SU-DHL-6 (cell line): Measurements from ENCODE around the gene LSM7.
"Not testable (repeated sequence)": the region's sequence is repeated elsewhere in the genome, so short reads cannot be mapped to it uniquely, and the experiment has no call there.

Experiments
- H2AFZ ChIP-seq: fragments of 200-600 bp; sonication (generic); 2 replicates; pipeline ENCODE4 v1.6.1; 2014; ENCODE audit warnings: low read depth, mild to moderate bottlenecking, moderate library complexity, mixed read lengths, antibody characterized with exemption, low read length; ENCODE audit not compliant: severe bottlenecking
- H3F3A ChIP-seq: fragments of 200-600 bp; shearing (Covaris generic); 2 replicates; pipeline ENCODE4 v1.6.0; 2016; ENCODE audit warnings: antibody characterized with exemption, mild to moderate bottlenecking; ENCODE audit not compliant: insufficient read depth
- H3K27ac ChIP-seq: fragments of 200-600 bp; sonication (generic); 2 replicates; pipeline ENCODE4 v1.5.1; 2016; ENCODE audit warnings: low read depth, mild to moderate bottlenecking, low read length, moderate library complexity, mixed read lengths
- H3K27me3 ChIP-seq: fragments of 200-600 bp; sonication (generic), shearing (Covaris generic); 2 replicates; pipeline ENCODE4 v1.6.0; 2014; ENCODE audit warnings: mild to moderate bottlenecking, low read length
- H3K36me3 ChIP-seq: fragments of 200-600 bp; sonication (generic); 2 replicates; pipeline ENCODE4 v1.6.1; 2014; ENCODE audit warnings: mild to moderate bottlenecking, low read length, mixed read lengths
- H3K4me2 ChIP-seq: fragments of 300-600, 200-600 bp; shearing (Covaris generic), sonication (generic); 2 replicates; pipeline ENCODE4 v1.6.0; 2014; ENCODE audit warnings: low read length, low read depth, mild to moderate bottlenecking; ENCODE audit not compliant: poor library complexity, severe bottlenecking
- H3K4me3 ChIP-seq: fragments of 200-600 bp; sonication (generic); 2 replicates; pipeline ENCODE4 v1.5.1; 2014; ENCODE audit warnings: antibody characterized with exemption, low read length, mild to moderate bottlenecking, mixed read lengths; ENCODE audit not compliant: insufficient read depth, poor library complexity, severe bottlenecking
- H3K79me2 ChIP-seq: fragments of 200-600 bp; sonication (generic); 2 replicates; pipeline ENCODE4 v1.6.1; 2014; ENCODE audit warnings: mild to moderate bottlenecking, low read length, moderate library complexity; ENCODE audit not compliant: insufficient read depth
- H3K9ac ChIP-seq: fragments of 200-600 bp; sonication (generic); 2 replicates; pipeline ENCODE4 v1.7.0; 2014; ENCODE audit warnings: mild to moderate bottlenecking, low read length
- H3K9me2 ChIP-seq: fragments of 200-600 bp; sonication (generic); replicated peaks from 2 replicates; pipeline ENCODE4 v1.6.1; 2014; ENCODE audit warnings: low read length; ENCODE audit not compliant: insufficient read depth
- H3K9me3 ChIP-seq: fragments of 200-600 bp; sonication (generic); 2 replicates; pipeline ENCODE4 v1.6.1; 2014; ENCODE audit warnings: low read length, mixed read lengths; ENCODE audit not compliant: insufficient read depth
- H4K20me1 ChIP-seq: fragments of 200-600 bp; sonication (generic); 2 replicates; pipeline ENCODE4 v1.6.1; 2014; ENCODE audit warnings: low read depth, mild to moderate bottlenecking, antibody characterized with exemption, low read length, moderate library complexity, mixed read lengths
- EZH2phosphoT487 ChIP-seq: fragments of 200-600 bp; sonication (generic), shearing (Covaris generic); conservative IDR thresholded peaks from 2 replicates; pipeline ENCODE4 v1.6.1; 2018; ENCODE audit warnings: mild to moderate bottlenecking, antibody characterized with exemption, low read length, moderate library complexity, mixed read lengths
- TF ChIP-seq, protein P1 (sequence below): fragments of 200-600 bp; sonication (generic); IDR thresholded peaks from one replicate; pipeline ENCODE4 v1.5.1; 2017; ENCODE audit warnings: antibody characterized with exemption, mild to moderate bottlenecking, low read length, moderate library complexity; ENCODE audit not compliant: insufficient read depth, poor library complexity, severe bottlenecking

Gene LSM7

DNA sequence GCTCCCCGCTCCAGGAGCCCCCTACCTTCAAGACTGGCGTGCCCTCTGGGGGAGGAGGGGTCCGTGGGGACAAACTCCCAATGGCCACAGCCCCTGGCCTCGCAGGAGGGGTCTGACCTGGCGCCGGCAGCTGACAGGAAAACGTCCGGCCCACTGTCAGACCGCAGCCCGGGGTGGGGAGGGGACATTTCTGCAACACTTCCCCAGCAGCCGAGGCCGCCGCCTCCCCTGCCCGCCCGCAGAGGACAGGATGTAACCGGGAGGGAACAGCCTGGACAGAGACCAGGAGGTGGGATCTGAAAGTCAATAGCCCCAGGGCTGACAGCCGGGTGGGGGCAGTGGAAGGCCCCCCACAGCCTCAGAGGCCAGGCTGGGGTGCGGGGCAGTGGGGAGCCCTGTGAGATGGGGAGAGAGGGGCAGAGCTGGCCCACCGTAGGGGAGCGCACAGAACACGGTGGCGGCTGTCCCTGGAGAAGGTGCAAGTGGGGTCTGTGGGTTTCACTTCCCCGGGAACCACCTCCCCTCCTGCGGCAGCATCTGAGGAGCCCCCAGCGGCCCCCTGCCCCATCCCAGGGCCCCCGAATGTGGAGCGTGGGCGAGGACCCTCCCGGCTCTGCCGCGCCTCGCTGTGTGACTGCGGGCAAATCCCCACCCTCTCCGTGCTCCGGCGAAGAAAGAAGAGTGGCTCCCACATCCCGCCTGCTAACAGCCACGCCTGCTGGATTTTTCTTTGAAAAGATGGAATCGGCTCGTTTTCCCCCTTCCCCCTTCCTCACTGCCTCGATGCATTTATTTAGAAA lies 46.1 kb downstream of the LSM7 start, which contains the start of gene PEAK3:
TSS of gene PEAK3 (minus strand) at position 114 of the 800 bp plus-strand sequence. CDS start 1,244 bp downstream, outside the sequence.
- H2AFZ ChIP-seq, result no peak within 1 kb of the TSS
- H4K20me1 ChIP-seq, result no peaks in the 10 kb centered on the region
- H3K27me3 ChIP-seq, result no peaks in the 10 kb centered on the region
- H3F3A ChIP-seq, result 0 out of 2 replicates have a peak, but pooled peaks cover under 1% of the 10 kb centered on the region
- TF ChIP-seq, protein P1, sequence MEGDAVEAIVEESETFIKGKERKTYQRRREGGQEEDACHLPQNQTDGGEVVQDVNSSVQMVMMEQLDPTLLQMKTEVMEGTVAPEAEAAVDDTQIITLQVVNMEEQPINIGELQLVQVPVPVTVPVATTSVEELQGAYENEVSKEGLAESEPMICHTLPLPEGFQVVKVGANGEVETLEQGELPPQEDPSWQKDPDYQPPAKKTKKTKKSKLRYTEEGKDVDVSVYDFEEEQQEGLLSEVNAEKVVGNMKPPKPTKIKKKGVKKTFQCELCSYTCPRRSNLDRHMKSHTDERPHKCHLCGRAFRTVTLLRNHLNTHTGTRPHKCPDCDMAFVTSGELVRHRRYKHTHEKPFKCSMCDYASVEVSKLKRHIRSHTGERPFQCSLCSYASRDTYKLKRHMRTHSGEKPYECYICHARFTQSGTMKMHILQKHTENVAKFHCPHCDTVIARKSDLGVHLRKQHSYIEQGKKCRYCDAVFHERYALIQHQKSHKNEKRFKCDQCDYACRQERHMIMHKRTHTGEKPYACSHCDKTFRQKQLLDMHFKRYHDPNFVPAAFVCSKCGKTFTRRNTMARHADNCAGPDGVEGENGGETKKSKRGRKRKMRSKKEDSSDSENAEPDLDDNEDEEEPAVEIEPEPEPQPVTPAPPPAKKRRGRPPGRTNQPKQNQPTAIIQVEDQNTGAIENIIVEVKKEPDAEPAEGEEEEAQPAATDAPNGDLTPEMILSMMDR, result no peak
- no peak for TF ChIP-seq EZH2phosphoT487
- H3K9me2 ChIP-seq, result no peaks in the 10 kb centered on the region
- H3K36me3 ChIP-seq, result no peaks in the 10 kb centered on the region
- no peak within 1 kb of the TSS for H3K27ac ChIP-seq
- no peak within 1 kb of the TSS for H3K4me2 ChIP-seq
- no peaks in the 10 kb centered on the region for H3K9me3 ChIP-seq
- no peak within 1 kb of the TSS for H3K4me3 ChIP-seq
- no peak within 1 kb of the TSS for H3K9ac ChIP-seq
- no peaks in the 10 kb centered on the region for H3K79me2 ChIP-seq

GRCh38 chr19:2281265-2282061 lies 46.9 kb downstream of the LSM7 start:
- not testable (repeated sequence) for H3K36me3 ChIP-seq, H3K9me3 ChIP-seq, H3K27me3 ChIP-seq, H3K9me2 ChIP-seq, H3K27ac ChIP-seq, H4K20me1 ChIP-seq, H3F3A ChIP-seq, H3K79me2 ChIP-seq, H3K4me3 ChIP-seq, H3K9ac ChIP-seq, H3K4me2 ChIP-seq, H2AFZ ChIP-seq

DNA sequence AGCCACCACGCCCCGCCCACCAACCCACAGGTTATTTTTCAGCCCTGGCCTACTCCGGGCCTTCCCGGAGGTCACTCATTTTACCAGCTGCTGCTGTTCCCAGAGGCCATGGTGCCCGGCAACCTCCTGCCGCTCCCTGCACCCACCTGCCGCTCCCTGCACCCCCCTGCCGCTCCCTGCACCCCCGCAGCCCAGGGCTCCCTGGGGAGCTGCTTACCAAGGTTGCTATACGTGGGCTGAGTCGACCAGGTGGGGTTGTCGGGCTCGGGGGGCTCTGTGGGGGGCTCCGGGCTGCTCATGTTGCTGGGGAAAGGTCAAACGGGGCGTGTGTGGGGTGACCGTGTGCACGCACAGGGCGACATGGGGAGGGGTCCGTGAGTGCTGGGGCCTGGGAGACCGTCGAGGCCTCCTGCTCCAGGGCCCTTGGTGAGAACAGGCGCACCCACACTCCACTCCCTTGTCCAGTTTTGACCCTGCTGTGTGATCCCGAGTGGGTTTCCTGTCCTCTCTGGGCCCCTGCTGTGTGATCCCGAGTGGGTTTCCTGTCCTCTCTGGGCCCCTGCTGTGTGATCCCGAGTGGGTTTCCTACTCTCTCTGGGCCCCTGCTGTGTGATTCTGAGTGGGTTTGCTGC lies 47.6 kb downstream of the LSM7 start:
- H3K27ac ChIP-seq, result no peak overlapping the region
- TF ChIP-seq EZH2phosphoT487, result no peak
- TF ChIP-seq, protein P1, result no peak
- no peak overlapping the region for H3K4me2 ChIP-seq
- H2AFZ ChIP-seq, result no peak overlapping the region
- H3K9ac ChIP-seq, result no peak overlapping the region
- H3K27me3 ChIP-seq, result no peaks in the 10 kb centered on the region
- H4K20me1 ChIP-seq, result no peaks in the 10 kb centered on the region
- H3K36me3 ChIP-seq, result no peaks in the 10 kb centered on the region
- no peaks in the 10 kb centered on the region for H3K9me3 ChIP-seq
- H3K9me2 ChIP-seq, result no peaks in the 10 kb centered on the region
- peaks cover 4% of the 10 kb centered on the region; the same call in 1 of the 2 replicates for H3F3A ChIP-seq
- H3K4me3 ChIP-seq, result no peak overlapping the region
- no peaks in the 10 kb centered on the region for H3K79me2 ChIP-seq
